Measurements from ENCODE around the gene EMCN.

DNA sequence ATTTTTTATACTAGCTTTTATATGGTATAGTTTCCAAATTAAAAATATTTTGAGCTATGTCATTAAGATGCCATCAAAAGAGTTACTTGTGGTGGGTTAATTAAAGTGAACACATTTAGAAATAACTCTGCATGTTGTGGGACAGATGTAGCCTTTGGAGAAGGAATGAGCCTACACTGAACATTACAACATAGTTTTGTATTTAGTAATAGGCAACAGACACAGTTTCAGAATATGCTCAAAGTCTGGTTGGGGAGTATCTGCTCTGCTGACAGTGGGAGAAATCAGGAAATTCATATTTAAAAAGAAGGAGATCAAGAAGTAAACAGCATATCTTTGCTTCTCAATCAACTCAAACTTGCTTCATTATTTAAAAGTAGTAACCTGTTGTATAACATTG is 23.7 kb downstream of the EMCN start:
- no peak for TF ChIP-seq POLR2AphosphoS5 (IDR thresholded peaks at IDR 0.05; ENCODE audit: low read depth, low read length)
- no peak for TF ChIP-seq HDAC2 (IDR thresholded peaks at IDR 0.05; ENCODE audit: borderline replicate concordance in 1 of 2, low read depth in 2 of 2, low read length in 2 of 2)
- TF ChIP-seq, protein P1, sequence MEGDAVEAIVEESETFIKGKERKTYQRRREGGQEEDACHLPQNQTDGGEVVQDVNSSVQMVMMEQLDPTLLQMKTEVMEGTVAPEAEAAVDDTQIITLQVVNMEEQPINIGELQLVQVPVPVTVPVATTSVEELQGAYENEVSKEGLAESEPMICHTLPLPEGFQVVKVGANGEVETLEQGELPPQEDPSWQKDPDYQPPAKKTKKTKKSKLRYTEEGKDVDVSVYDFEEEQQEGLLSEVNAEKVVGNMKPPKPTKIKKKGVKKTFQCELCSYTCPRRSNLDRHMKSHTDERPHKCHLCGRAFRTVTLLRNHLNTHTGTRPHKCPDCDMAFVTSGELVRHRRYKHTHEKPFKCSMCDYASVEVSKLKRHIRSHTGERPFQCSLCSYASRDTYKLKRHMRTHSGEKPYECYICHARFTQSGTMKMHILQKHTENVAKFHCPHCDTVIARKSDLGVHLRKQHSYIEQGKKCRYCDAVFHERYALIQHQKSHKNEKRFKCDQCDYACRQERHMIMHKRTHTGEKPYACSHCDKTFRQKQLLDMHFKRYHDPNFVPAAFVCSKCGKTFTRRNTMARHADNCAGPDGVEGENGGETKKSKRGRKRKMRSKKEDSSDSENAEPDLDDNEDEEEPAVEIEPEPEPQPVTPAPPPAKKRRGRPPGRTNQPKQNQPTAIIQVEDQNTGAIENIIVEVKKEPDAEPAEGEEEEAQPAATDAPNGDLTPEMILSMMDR (IDR thresholded peaks at IDR 0.05; ENCODE audit: control extremely low read depth in 1 of 3, insufficient read depth in 1 of 3, low read depth in 1 of 3, low read length in 3 of 3): no peak
- no peak for TF ChIP-seq MAX (IDR thresholded peaks at IDR 0.05)
- no peak for TF ChIP-seq BRCA1 (IDR thresholded peaks at IDR 0.05; ENCODE audit: low read depth, low read length)
- TF ChIP-seq SRF (IDR thresholded peaks at IDR 0.05; ENCODE audit: low read depth, low read length): no peak
- no peak for TF ChIP-seq CEBPB (IDR thresholded peaks at IDR 0.05; ENCODE audit: low read depth, low read length)
- TF ChIP-seq POLR2A (IDR thresholded peaks at IDR 0.05; ENCODE audit: control extremely low read depth in 1 of 2, low read depth in 2 of 2, low read length in 2 of 2): no peak
- TF ChIP-seq EP300 (IDR thresholded peaks at IDR 0.05; ENCODE audit: borderline replicate concordance in 1 of 2, low read depth in 2 of 2, low read length in 2 of 2): no peak
- no peak for TF ChIP-seq TAF1 (IDR thresholded peaks at IDR 0.05; ENCODE audit: low read depth, low read length)
- no peak for TF ChIP-seq PHF8 (conservative IDR thresholded peaks at IDR 0.05; ENCODE audit: low read depth, low read length)
